Tongue (tissue), 2 donors: ENCODE data around the gene SH3BP1. TPM values are rescaled to one million over a fixed set of nuclear protein-coding genes. Genes with fewer than 3 reads are reported as not detected.
A peak's percentile ranks its signal among the peaks of the same experiment; 100 is the strongest.
"Not testable (repeated sequence)": the region's sequence is repeated elsewhere in the genome, so short reads cannot be mapped to it uniquely, and the experiment has no call there.

Experiments
- DNase-seq: peaks from one replicate; pipeline ENCODE4 v3.0.0-alpha.2; 2015
- total RNA-seq: library from RNA; depleted of rRNA; stranded (reverse); fragments of >200 nt; gene quantifications from one replicate; pipeline ENCODE4 v1.2.3, GENCODE V29; 2014

The SH3BP1 gene, protein sequence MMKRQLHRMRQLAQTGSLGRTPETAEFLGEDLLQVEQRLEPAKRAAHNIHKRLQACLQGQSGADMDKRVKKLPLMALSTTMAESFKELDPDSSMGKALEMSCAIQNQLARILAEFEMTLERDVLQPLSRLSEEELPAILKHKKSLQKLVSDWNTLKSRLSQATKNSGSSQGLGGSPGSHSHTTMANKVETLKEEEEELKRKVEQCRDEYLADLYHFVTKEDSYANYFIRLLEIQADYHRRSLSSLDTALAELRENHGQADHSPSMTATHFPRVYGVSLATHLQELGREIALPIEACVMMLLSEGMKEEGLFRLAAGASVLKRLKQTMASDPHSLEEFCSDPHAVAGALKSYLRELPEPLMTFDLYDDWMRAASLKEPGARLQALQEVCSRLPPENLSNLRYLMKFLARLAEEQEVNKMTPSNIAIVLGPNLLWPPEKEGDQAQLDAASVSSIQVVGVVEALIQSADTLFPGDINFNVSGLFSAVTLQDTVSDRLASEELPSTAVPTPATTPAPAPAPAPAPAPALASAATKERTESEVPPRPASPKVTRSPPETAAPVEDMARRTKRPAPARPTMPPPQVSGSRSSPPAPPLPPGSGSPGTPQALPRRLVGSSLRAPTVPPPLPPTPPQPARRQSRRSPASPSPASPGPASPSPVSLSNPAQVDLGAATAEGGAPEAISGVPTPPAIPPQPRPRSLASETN
- total RNA-seq, result 31.8 TPM

DNA sequence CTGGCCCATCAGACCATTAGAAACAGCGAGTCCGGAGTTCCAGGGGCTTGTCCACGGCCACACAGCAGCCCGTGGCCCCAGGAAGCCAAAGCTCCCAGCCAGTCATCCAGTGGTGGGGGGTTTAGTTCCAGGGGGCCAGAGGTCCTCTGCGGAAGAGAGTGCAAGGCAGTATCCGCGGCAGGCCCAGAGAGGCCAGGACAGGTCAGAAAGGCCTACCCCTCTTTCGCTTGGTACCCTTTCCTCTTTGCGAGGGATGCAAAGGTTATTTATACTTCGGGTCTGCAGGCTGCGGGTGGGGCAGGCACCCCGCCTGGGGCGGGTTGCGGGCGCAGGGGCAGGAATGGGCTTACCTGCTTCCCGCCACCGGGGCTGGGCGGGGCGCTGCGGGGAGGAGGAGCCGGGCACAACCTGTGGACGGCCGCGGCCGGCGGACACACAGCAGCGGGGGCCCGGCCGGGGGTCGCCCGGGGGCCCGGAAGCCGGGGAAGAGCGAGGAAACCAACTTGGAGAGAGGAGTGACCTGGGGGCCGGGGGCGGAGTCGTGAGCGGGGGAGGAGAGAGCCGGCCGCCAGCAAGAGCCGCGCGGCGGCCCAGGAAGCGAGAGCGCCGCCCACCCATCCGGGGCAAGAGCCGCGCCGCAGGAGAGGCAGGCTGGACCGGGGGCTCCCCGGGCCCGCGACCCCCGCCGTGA lies at the start of gene SH3BP1:
SH3BP1 (plus strand) TSS at position 600 of the 691 bp plus-strand sequence. CDS start 119 bp downstream, outside the sequence.
- DNase-seq, result peak; percentile 69

DNA sequence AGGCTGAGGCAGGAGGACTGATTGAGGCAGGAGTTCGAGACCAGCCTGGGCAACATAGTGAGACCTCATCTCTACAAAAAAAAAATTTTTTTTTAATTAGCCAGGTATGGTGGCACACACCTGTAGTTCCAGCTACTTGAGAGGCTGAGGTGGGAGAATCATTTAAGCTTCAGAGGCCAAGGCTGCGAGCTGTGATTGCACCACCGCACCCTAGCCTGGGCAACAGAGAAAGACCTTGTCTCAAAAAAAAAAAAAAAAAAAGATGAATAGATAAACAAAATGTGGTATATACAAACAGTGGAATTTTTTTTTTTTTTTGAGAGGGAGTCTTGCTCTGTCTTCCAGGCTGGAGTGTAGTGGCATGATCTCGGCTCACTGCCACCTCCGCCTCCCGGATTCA lies 48.4 kb upstream of the SH3BP1 start:
- DNase-seq, result not testable (repeated sequence)

DNA sequence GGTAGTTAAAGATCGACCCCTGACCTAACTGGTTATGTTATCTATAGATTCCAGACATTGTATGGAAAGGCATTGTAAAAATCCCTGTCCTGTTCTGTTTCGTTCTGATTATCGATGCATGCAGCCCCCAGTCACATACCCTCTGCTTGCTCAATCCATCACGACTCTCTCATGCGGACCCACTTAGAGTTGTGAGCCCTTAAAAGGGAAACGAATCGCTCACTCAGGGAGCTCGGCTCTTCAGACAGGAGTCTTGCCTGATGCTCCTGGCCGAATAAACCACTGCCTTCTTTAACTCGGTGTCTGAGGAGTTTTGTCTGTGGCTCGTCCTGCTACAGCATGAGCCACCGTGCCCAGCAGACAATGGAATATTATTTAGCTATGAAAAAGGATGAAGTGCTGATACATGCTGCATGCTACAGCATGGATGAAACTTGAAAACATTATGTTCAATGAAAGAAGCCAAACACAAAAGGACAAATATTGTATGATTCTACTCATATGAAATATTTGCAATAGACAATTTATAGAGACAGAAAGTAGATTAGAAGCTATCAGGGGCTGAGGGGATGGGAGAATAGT lies 47.6 kb upstream of the SH3BP1 start:
- no peak for DNase-seq

DNA sequence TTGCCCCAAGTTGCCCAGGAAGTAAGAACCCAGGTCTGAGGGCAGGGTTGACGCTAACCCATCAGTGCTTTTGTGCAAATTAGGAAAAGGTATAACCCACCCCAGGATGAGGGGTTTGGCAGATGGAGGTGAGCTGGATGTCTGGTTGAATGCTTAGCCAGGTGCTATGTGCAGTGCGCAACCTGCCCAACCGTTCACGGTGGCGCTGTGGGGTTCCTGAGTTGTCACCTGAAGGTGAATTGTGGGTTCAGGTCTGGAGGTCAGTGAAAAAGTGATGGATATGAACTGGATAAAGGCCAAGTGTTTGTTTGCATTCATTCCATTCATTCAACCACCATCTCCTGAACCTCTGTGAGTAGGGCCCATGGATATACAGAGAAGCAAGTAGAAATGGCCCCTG lies 45.2 kb upstream of the SH3BP1 start:
- no peak for DNase-seq

DNA sequence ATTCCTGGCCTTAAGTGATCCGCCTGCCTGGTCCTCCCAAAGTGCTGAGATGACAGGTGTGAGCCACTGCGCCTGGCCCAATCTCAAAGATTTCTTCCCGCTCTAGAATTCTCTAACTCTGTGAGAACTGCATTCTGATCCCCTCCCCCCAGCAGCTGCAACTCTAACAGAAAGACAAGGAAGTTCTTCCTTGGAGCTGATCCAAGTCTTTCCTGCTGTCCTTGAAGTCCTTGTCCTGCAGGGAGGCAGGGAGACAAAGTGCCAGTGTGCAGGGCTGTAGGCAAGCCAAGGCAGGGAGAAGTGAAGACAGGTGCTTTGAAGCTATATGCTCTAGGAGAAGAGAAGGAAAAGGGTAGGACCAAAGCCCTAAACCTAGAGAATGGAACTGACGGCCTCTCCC lies 40.3 kb upstream of the SH3BP1 start:
- DNase-seq, result peak; percentile 94

DNA sequence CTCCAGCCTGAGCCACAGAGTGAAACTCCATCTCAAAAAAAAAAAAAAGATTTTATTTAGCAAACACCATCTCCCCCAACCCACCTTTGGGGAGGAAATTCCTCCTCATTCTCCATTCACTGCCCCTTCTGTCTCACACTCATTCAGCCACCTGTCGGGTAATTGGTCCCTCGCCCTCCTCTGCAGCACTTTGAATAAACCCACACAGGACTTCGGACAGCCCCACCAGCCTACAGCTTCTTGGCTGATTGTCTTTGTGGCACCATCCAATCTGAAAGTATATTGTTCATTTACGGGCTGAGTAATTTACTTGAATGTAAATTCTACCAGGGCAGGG lies 38.3 kb upstream of the SH3BP1 start:
- DNase-seq, result no peak

DNA sequence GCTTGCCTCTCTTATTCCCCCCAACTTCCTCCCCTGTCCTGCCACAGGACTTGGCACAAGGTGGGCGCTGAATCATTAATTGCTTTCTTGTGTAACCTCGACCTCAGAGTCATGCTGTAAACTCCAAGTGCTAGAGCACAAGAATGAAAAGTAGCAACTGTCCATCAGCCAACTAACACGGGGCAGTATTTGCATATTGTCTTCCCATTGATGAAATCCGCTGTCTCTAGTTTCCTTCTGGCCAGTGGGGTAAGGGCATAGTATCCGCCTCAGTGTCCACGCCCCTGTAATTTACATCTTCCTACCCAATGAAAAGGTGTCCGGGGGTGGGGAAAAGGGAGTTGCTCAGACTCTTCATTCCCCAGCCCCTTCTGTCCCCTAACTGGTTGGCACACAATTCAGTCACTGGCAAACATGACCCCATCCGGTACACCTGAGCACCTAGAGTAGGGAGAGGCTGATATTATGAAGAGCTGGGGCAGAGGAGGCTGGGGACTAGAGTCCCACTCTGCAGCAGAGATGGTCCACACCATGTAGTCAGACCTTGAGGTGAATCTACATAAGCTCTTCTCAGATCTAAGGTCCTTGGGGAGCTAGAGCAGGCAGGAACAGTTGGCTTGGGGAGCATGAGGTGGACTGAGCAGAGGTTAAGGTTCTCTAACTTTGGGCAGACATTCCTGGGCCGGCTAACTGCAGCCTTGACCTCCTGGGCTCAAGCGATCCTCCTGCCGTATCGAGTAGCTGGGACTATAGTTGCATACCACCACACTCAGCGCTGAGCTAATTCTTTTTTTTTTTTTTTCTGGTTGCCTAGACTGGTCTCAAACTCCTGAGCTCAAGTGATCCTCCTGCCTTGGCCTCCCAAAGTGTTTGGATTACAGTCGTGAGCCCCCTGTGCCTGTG lies 37.7 kb upstream of the SH3BP1 start:
- peak; percentile 71 for DNase-seq

DNA sequence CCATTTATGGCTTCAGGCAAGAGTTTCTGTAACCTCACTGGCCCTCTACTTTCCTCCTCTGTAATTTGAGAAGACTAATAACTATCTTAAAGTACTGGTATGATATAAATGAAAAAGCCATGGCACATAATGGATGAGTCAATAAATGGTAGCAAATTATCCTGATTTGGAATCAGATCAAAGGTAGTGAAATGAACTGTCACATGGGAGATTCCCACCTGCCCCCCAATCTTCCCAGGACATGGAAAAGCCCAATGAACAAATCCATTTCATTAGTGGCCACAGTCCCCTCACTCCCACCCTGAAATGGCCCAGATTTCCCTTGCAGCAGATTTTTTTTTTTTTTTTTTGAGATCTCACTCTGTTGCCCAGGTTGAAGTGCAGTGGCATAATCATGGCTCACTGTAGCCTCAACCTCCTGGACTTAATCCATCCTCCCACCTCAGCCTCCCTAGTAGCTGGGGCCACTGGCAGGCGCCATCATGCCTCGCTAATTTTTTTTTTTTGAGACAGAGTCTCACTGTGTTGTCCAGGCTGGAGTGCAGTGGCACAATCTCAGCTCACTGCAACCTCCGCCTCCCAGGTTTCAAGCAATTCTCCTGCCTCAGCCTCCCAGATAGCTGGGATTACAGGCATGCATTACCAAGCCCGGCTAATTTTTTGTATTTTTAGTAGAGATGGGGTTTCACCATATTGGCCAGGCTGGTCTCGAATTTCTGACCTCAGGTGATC lies 36.8 kb upstream of the SH3BP1 start:
- DNase-seq, result not testable (repeated sequence)

DNA sequence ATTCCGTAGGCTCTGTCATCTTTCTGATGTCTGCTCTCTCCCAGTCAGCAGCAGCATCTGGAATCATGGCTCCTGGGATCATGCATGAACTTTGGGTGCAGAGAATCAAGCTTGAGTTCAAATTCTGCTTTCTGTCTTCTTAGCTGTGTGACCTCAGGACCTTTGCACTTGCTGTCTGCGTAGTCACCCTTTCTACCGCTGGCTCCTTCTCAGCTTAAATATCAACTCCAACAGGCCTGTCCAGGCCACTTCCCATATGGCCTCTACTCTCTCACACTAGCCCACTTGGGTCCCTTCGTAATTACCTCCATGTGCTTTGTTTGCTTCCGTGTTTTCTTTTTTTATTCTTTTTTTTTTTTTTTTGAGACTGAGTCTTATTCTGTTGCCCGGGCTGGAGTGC lies 35.4 kb upstream of the SH3BP1 start:
- no peak for DNase-seq

DNA sequence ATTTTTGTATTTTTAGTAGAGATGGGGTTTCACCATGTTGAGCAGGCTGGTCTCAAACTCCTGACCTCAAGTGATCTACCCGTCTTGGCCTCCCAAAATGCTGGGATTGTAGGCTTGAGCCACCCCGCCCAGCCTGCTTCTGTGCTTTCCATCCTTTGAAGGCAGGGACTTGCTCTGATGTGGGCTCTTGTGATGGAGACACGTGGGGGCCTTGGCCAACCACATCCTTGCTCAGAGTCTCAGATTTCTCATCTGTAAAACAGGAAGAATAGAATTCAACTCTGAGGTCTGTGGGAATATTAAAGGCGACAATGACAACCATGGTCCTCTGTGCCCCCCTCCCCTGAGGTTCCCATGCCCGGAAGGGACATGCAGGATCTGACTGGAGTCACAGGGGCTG lies 34.6 kb upstream of the SH3BP1 start:
- DNase-seq, result no peak

DNA sequence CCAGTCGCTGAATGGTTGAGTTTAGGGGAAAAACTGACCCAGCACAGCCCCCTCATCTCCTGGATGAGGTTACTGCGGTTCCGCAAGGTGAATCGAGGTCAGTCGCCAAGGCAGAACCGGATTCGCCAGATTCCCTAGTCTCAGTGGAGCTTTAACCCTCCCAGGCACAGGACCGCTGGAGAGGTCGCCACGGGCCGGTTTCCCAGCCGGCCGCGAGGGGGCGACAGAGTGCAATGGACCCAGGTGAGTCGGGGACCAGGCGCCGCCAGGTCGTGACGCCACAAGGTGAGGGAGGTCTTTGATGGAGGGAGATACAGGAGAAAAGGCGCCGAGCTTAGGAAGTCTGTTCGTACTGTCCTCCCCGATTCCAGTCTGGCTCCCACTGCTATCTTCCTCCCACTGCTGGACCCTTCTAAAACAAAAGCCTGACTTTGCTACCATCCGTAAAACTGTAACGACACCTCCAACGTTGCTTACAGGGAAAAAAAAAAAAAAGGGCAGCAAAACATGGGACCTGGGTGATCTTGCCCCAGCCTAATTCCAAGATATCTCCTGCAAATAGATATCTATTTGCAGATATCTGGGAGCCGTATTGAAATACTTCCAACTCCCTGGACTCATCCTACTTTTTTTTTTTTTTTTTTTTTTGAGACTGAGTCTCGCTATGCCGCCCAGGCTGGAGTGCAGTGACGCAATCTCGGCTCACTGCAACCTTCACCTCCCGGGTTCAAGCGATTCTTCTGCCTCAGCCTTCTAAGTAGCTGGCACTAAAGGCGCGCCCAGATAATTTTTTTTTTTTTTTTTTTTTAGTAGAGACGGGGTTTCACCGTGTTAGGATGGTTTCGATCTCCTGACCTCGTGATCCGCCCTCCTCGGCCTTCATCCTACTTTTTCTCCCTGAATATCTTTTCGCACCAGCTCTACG lies 32.2 kb upstream of the SH3BP1 start:
- DNase-seq, result peak; percentile 91

DNA sequence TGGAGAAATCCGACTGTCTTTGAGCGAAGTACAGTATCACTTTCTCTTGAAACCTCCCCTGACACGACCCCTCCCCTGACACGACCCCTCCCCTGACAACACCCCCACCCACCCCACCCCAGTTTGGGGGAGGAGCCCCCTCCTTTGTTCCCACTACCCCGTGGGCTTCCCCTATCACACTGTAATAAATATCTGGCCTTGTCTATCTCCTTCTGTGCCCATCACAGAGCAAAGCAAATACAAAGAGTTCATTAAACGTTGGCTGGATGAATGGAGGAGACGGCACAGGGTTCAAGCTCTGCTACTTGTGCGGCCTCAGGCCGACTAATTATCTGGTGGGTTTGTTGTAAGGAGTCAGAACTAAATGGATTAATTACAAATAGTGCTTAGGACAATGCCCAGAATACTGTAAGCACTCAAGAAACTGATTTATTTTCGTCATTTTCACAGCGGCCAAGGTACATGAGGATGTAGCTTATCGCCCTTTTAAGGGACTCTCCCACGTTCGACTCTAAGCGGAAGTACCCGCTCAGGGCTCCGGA lies 31.5 kb upstream of the SH3BP1 start:
- no peak for DNase-seq

DNA sequence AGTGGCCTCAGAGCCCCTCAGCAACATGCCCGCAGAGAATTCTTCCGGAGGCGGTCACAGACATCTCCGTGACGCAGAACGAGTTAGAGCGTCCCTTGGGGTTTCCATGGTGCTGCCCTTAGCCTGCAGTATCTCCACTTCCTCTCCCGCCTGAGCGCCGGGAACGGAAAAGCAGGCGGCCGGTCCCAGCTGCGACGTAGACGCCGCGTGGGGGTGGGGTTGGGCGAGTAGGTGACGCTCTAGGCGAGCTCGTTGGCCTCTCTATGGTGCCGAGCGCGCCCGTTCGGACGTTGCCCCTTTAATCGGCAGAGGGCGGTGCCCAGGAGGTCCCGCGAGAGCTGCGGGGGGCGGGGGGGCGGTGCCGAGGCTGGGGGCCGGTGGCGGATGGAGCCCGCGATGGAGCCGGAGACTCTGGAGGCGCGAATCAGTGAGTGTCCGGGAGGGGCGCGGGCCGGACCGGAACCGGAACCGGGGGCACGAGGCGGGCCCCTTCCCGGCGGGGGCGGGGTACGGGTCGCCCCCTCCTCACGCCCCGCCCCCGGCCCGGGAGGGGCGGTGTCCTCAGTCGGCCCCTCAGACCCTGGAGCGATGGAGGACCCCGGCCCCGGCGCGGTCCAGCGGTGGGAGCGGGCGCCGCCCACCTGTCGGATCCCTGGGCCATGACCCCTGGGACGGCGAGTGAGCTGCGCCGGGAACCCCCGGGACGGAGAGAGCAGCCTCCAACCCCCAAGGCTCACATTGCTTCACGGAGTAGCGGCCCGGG lies 30.8 kb upstream of the SH3BP1 start, which contains the start of gene GGA1:
GGA1 (plus strand) TSS at position 358 of the 763 bp plus-strand sequence; CDS start at position 385, 27 bp downstream.
- peak; percentile 97 for DNase-seq

DNA sequence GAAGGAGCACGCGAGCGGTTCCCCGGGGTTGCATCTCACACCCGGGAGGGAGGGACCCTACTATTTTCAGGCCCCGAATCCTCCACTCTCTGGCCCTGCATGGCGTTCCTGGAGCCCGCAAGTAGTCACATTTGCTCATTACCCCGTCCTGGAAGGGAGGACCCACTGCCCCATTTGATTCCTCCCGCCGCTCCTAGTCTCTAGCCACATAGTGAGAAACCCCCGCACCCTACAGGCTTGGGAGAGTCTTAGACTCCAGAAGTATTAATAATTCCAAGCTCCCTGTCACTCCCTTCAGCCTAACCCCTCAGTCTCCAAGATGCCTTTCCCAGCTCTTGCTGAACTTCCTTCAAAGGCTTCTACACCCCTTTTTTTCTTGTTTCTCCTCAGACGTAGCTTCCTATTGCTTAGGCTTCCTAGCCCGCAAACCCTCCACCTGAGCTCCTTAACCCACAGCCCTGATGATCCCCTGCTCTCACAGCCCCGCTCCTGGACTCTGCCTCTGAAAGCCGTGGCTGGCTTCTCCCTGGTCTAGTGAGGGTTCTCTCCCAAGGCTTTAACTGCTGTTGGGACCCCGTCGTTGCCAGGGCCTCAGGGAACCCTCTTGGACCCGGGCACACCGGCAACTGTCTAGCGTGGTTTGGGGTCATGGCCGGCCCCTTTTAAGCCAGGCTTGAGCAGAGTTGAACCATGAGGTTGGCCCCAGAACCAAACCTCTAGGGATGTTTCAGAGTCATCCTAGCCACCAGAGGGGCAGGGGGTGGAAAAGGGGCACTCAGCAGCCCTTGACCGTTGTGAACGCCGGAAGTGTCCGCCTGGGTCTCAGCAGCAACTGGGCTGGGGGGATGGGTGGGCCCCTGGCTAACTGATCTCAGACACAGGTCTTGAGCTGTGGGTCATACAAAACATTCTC lies 30.0 kb upstream of the SH3BP1 start:
- DNase-seq, result no peak

DNA sequence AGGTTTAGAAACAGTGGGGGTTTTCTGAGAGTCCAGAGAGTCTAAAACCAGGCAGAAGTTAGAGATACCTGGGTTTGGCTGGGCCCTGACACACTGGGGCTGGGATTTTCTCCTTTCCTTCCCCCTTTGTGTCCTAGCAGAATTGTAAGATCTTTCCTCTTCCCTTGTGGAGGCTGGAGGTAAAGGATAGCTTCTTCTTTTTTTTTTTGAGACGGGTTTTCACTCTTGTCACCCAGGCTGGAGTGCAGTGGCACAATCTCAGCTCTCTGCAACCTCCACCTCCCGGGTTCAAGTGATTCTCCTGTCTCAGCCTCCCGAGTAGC lies 29.4 kb upstream of the SH3BP1 start:
- DNase-seq, result not testable (repeated sequence)

DNA sequence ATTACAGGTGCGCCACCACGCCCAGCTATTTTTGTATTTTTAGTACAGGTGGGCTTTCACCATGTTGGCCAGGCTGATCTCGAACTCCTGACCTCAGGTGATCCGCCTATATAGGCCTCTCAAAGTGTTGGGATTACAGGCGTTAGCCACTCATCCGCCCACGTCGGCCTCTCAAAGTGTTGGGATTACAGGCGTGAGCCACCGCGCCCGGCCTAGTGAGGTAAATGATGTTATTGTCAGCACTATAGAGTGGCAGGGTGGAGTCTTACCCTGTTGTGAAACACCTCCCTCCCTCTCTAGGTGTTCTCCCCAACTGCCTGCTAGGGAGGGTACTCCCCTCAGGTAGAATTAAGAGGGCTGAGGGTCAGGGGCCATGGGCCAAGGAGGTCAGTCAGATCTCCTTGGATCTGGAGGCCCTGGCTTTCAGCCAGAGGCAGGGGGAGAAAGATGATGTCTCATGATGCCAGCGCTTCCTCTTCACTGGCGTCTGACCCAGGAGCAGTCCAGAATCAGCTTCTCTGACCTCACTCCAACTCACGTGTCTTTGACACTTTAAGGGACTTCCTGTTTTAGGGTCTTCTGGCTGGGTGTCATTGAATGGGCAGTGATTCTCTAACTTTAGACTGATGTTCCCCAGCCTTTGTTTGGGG lies 28.9 kb upstream of the SH3BP1 start:
- DNase-seq, result no peak

DNA sequence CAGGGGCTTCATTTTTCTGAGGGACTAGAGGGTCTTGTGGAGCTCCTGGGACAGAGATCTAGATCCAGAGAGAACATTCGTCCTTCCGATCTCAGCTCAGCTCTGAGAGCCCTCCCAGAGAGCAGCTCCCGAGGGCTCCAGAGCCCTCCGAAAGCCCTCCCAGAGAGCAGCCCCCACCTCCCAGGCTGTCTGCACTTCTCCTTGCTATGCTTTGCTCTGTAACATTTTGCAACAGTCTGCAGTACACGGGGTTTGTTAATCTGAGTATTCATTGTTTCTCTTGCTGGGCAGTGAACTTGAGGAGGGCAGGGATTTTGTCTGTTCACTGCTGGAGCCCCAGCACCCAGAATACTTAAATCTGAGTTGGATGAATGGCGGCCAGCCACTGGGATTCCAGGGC lies 28.3 kb upstream of the SH3BP1 start:
- no peak for DNase-seq
